ENCODE data around the gene GLTP. TPM values are rescaled to one million over a fixed set of nuclear protein-coding genes. Genes with fewer than 3 reads are reported as not detected.
A peak's percentile ranks its signal among the peaks of the same experiment; 100 is the strongest.

GLTP gene, protein sequence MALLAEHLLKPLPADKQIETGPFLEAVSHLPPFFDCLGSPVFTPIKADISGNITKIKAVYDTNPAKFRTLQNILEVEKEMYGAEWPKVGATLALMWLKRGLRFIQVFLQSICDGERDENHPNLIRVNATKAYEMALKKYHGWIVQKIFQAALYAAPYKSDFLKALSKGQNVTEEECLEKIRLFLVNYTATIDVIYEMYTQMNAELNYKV
- total RNA-seq (2012; rRNA removed) = 58.4 and 67.2 TPM in 2 replicates
- polyA plus RNA-seq (2012; rRNA removed) = 32.5 and 34.4 TPM in 2 replicates
- polyA plus RNA-seq (2012; cell fraction: cytosol; rRNA removed) = 23.4 and 23.7 TPM in 2 replicates
- 5.7 and 6.9 TPM in 2 replicates for polyA plus RNA-seq (2012; cell fraction: nucleus; rRNA removed; ENCODE audit: low replicate concordance)
- percentile 72 among the genes with signal in this experiment for Bru-seq, nascent RNA
- BruChase-seq, experiment 1, labeled RNA remaining after a 6-hour chase = percentile 82 among the genes with signal in this experiment
- percentile 68 among the genes with signal in this experiment for BruChase-seq, experiment 2, labeled RNA remaining after a 2-hour chase
- long read RNA-seq, transcript GLTP-201 (5 exons, 2,356 nt) = major isoform, 49 of 68 reads
- long read RNA-seq, partial matches to known transcripts = 0 of 68 reads
- long read RNA-seq, other reads (novel, unspliced or antisense) = 18 of 68 reads

DNA sequence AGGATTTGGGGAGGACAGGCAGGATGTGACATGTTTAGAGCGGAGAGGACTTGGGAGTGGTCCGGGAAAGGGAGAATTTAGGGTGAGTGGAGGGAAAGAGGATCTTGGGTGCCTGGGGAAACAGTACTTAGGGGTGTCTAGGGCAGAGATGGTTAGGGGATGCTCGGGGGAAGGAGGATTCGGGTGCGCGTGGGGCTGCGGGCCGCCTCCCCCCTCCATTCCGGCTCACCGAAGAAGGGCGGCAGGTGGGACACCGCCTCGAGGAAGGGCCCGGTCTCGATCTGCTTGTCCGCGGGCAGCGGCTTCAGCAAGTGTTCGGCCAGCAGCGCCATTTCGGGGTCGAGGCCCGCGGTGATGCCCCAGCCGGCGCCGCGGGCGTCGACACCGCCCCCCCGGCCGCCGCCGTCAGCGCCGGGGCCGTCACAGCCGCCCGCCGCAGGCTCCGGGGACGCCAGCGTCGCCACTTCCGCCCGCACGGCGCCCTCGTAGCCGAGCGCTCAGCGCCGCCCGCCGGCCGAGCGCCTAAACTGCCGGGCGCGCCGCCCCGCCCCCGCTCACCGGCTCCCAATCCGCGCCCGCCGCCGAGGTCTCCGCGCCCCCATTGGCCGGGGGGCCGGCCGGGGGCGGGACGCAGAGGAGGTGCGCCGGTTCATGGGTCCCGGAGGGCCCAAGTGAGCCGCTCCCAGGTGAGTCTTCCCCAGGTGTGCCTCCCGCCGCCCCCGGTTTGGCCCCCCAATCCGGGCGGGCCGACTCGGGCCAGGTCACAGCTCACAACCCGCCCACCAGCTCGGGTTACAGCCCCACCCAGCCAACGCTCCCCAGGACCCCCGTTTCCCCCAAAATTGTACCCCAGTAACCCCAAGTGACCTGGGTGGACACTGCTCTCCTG lies at the start of gene GLTP:
TSS of gene GLTP (minus strand) at position 499 of the 889 bp plus-strand sequence. CDS start at position 332, 167 bp downstream.
- Histone ChIP-seq H3K79me1 (ENCODE audit: low read depth in 1 of 2, low read length in 2 of 2) (peaks cover 29 to 50% of the 10 kb centered on the region in 2 experiments), H3K4ac (ENCODE audit: low read depth, low read length) (peak within 1 kb of the TSS; percentile 80), H2BK5ac (ENCODE audit: low read depth, low read length, poor library complexity, severe bottlenecking) (peak within 1 kb of the TSS; percentile 63), H2AK9ac (replicated peaks; ENCODE audit: low read depth, low read length, poor library complexity) (peak within 1 kb of the TSS; percentile 97), H3K14ac (replicated peaks; ENCODE audit: low read depth, low read length) (peak within 1 kb of the TSS; percentile 78), H2AK5ac (ENCODE audit: low read depth, low read length) (peak within 1 kb of the TSS; percentile 92), H2AFZ (replicated peaks; ENCODE audit: low read length, poor library complexity) (peak within 1 kb of the TSS; percentile 97), H3K4me2 (ENCODE audit: low read depth, low read length) (peak within 1 kb of the TSS; percentile 97), H4K20me1 (ENCODE audit: insufficient read depth, low read length) (peaks cover 24% of the 10 kb centered on the region; the same call in 1 of the 2 replicates), H3K27ac (ENCODE audit: insufficient read depth, low read length) (peak within 1 kb of the TSS; percentile 71), H3K9me1 (ENCODE audit: insufficient read depth, low read length) (peaks cover 17% of the 10 kb centered on the region), H3K56ac (ENCODE audit: extremely low read depth, insufficient read depth, low read length) (peak within 1 kb of the TSS; percentile 59), H4K8ac (ENCODE audit: low read depth in 2 of 2, low read length in 2 of 2) (peak within 1 kb of the TSS; percentile 87 to 97), H3K9me3 (ENCODE audit: control insufficient read depth, insufficient read depth, low read length) (no peaks in the 10 kb centered on the region), H3K36me3 (ENCODE audit: control insufficient read depth, insufficient read depth, low read length) (no peaks in the 10 kb centered on the region), H4K91ac (ENCODE audit: insufficient read depth, low read depth, low read length) (peak within 1 kb of the TSS; percentile 46), H2BK120ac (ENCODE audit: low read depth, low read length) (peak within 1 kb of the TSS; percentile 44), H3K27me3 (ENCODE audit: control insufficient read depth, insufficient read depth, low read length) (no peaks in the 10 kb centered on the region), H4K5ac (ENCODE audit: low read depth, low read length) (peak within 1 kb of the TSS; percentile 60), H3K23ac (ENCODE audit: low read depth, low read length) (peak within 1 kb of the TSS; percentile 72), H3K4me3 (ENCODE audit: insufficient read depth, low read depth, low read length) (peak within 1 kb of the TSS; percentile 76), H2BK20ac (ENCODE audit: low read depth, low read length) (0 out of 2 replicates have a peak within 1 kb of the TSS, but pooled peaks have one; percentile 10), H3K18ac (ENCODE audit: low read depth, low read length) (peak within 1 kb of the TSS; percentile 9), H3K9ac (ENCODE audit: low read depth, low read length) (peak within 1 kb of the TSS; percentile 93), H2BK15ac (ENCODE audit: low read depth, low read length) (peak within 1 kb of the TSS; percentile 87; the same call in 2 of the 3 replicates), H3K4me1 (ENCODE audit: control insufficient read depth, insufficient read depth, low read length) (peaks cover 10% of the 10 kb centered on the region)
- ATAC-seq (ENCODE audit: low read depth) = peak; percentile 99
- DNase-seq = peak; percentile 63
- dilution Hi-C loops (cut with HindIII; ENCODE audit: low sequenced_read_pairs, unreplicated experiment) = no loop called here
- ChIA-PET CTCF (interaction anchor here (0.6 kb wide), 1 partner anchor 28 kb away, joined by 3 read pairs; no protein-coding TSS in a partner anchor), POLR2A (ENCODE audit: unreplicated experiment) (no interaction called here)
- BruUV-seq (replicated peaks) = no TSS peak
- 1% methylated on average over 28 of the region's 92 CpGs; no CpG with 5 or more reads in 1 of the 2 experiments for WGBS, 2 experiments (ENCODE audit: extremely low coverage in 2 of 2, insufficient read length in 1 of 2)
- intact Hi-C loops (cut with micrococcal nuclease) = loop anchor here (1.0 kb wide), 2 partner anchors 27 to 75 kb away; no protein-coding TSS in a partner anchor
- in situ Hi-C loops (cut with MboI; ENCODE audit: low sequenced_read_pairs) = no loop called here
- TF ChIP-seq, protein P1, sequence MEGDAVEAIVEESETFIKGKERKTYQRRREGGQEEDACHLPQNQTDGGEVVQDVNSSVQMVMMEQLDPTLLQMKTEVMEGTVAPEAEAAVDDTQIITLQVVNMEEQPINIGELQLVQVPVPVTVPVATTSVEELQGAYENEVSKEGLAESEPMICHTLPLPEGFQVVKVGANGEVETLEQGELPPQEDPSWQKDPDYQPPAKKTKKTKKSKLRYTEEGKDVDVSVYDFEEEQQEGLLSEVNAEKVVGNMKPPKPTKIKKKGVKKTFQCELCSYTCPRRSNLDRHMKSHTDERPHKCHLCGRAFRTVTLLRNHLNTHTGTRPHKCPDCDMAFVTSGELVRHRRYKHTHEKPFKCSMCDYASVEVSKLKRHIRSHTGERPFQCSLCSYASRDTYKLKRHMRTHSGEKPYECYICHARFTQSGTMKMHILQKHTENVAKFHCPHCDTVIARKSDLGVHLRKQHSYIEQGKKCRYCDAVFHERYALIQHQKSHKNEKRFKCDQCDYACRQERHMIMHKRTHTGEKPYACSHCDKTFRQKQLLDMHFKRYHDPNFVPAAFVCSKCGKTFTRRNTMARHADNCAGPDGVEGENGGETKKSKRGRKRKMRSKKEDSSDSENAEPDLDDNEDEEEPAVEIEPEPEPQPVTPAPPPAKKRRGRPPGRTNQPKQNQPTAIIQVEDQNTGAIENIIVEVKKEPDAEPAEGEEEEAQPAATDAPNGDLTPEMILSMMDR (conservative IDR thresholded peaks at IDR 0.05; ENCODE audit: low read depth, low read length) = peak; percentile 89
- TF ChIP-seq CHD1 (IDR thresholded peaks at IDR 0.05; ENCODE audit: low read depth, low read length) (no peak), MAFK (IDR thresholded peaks at IDR 0.05; ENCODE audit: low read depth, low read length) (no peak), RFX5 (IDR thresholded peaks at IDR 0.05; ENCODE audit: low read depth, low read length) (no peak), CEBPB (IDR thresholded peaks at IDR 0.05; ENCODE audit: low read depth, low read length) (no peak), BHLHE40 (IDR thresholded peaks at IDR 0.05; ENCODE audit: low read depth, low read length) (no peak), FOS (IDR thresholded peaks at IDR 0.05; ENCODE audit: low read depth, low read length) (no peak), MXI1 (IDR thresholded peaks at IDR 0.05; ENCODE audit: borderline replicate concordance, low read depth, low read length) (no peak), NFE2L2 (IDR thresholded peaks at IDR 0.05; ENCODE audit: low read depth, low read length) (no peak), MAZ (IDR thresholded peaks at IDR 0.05; ENCODE audit: borderline replicate concordance, low read depth, low read length) (peak; percentile 29; the same call in 1 of the 2 replicates)
- TF ChIP-seq, protein P2, sequence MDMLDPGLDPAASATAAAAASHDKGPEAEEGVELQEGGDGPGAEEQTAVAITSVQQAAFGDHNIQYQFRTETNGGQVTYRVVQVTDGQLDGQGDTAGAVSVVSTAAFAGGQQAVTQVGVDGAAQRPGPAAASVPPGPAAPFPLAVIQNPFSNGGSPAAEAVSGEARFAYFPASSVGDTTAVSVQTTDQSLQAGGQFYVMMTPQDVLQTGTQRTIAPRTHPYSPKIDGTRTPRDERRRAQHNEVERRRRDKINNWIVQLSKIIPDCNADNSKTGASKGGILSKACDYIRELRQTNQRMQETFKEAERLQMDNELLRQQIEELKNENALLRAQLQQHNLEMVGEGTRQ (IDR thresholded peaks at IDR 0.05; ENCODE audit: low read depth, low read length) = no peak
